HG03378 (cell line): ENCODE results near the gene LRRC71.

Experiments used
- ATAC-seq: cut with Tn5 transposase; IDR thresholded peaks from one replicate; pipeline ENCODE4 v1.9.1; 2021; ENCODE audit warnings: mild to moderate bottlenecking, moderate library complexity; ENCODE audit not compliant: unreplicated experiment

LRRC71 gene

DNA sequence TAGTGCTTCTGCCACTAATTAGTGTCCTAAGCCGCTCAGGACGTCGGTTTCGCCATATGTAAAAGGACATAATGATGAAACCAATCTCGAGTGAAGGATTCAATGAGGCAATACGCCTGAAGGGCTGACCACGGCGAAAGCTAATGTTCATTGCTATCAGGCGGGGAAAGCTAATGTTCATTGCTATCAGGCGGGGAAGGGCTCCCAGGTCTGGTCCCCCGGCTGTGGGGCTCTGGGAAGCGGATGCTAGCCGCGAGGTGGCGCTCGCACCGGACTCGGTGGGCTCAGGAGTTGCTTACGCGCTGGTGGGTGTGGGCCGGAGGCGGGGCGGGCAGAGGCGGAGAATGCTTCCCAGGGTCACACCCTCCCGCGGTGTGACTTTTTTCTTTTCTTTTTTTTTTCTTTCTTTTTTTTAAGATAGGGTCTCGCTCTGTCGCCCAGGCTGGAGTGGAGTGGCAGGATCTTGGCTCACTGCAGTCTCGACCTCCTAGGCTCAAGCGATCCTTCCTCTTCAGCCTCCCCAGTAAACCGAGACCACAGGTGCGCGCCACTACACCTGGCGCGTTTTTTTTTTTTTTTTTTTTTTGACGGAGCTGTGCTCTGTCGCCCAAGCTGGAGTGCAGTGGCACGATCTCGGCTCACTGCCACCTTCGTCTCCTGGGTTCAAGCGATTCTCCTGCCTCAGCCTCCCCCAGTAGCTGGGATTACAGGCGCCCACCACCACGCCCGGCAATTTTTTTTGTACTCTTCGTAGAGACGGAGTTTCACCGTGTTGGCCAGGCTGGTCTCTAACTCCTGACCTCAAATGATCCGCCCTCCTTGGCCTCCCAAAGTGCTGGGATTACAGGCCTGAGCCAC lies 28.0 kb upstream of the LRRC71 start:
- ATAC-seq, result peak; percentile 62

DNA sequence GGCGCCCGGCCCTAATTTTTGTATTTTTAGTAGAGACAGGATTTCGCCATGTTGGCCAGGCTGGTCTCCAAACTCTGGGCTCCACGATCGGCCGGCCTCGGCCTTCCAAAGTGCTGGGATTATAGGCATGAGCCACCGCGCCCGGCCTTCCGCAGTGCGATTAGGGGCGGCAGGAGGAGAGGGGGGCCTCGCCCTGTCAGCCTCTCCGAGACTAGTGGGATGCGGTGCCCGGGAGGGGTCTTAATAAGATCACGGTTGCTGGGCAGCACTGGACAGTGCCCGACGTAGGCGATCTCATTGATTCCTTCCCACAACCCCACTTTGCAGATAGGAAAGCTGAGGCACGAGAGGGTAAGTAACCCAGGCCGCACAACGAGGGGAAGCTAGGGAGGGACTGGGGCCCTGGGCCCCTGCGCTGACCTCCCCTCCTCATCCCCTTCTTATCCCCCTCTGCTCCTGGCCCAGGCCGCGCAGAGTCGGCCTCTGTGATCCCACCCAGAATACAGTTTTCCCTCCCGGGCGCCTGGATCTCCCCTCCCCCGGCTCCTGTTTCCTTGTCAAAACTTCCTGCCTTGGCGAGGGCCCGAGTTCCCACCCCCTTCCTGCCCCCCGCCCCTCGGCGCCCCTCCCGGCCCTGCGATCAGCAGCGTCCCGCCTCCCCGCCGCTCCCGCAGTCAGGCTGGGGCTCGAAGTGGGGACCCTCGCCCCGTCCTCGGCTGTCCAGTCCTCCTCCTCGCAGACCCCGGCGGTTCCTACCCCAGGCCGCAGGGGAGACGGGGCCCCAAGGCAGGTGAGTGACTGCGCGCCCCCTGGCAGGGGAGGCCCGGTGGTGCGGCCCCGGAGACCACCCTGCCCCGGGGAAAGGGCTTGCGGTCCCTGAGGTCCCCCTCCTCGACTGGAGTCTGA lies 27.1 kb upstream of the LRRC71 start, which contains the start of gene PEAR1:
Gene PEAR1 (plus strand): TSS at position 671 of the 906 bp plus-strand sequence. CDS start 10,209 bp downstream, outside the sequence.
- ATAC-seq, result no peak

DNA sequence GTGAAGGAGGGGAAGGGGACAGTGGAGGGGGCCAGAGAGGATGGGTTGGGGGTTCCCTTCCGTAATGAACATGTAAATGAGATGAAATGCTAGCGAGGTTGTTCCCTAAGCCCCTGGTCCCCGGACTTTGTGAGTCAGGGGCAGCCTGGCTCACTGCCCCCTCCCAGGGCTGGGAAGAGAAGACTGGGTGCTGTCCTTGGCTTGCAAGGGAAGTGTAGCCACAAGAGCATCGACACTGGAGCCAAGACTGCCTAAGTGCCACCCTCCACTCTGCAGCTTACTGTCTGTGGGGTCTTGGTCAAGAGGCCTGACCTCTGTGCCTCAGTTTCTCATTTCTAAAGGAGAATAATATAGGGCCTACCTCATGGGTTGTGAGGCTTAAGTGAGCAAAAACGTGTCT lies 26.4 kb upstream of the LRRC71 start:
- ATAC-seq, result no peak

DNA sequence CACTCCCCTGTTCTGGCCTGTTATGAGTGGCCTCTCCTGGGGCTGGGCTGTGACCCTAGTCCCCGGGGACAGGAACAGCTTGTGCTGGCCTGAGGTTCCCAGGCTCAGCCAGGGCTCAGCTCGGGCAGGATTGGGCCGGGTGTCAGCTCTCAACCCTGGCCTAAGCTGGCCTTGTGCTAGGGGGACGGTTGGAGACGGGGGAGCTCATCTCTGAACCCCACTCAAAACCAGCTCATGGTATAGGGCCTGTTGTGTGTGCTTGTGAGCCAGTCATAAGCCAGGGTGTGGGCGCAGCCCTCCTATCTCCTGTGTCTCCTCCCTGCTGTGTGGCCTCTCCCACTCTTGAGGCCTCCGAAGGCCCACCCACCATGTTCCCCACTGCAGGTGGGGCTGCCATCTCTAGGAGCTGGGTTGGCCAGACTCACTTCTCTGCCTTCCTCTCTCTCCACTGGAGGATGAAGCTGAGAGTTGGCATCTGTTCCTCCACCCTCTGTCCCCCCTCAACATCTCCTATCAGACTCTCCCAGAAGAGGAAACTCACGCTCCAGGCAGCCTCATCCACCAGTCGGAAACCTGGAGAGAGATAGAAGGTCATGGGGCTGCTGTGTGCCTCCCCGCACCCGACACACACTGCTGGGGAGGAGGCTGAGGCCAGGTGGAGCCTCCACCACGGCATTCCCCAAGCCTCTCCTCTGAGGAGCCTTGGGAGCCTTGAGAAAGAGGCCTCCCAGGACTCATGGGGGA lies 25.5 kb upstream of the LRRC71 start:
- no peak for ATAC-seq

DNA sequence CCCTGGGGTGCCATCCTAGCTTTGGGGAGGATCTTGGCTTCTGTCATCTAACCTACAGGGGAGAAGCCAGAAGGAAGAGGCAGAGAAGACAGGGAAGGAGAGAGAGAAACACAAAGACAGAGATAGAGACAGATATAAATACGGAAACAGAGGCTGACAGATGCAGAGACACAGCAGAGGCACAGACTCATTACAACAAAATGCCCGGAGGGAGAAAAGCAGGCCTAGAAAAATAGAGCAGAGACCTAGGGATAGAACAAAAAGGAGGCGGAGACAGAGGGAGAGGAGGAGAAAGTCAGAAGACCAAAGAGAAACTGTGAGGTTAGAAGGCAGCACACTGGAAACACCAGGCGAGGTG lies 25.0 kb upstream of the LRRC71 start:
- no peak for ATAC-seq

DNA sequence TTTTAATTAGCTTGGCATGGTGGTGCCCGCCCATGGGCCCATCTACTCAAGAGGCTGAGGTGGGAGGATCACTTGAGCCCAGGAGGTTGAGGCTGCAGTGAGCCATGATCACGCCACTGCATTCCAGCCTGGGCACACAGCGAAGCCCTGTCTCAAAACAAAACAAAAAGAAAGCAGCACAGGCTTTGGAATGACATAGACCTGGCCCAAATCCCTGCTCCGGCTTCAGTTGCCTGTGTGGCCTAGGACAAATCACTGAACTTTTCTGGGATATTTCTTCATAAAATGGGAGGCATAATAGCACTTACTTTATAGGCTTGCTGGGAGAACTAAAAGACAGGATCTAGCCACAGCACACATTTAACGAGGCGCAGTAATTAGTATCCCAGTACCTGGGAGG lies 24.5 kb upstream of the LRRC71 start:
- no peak for ATAC-seq

DNA sequence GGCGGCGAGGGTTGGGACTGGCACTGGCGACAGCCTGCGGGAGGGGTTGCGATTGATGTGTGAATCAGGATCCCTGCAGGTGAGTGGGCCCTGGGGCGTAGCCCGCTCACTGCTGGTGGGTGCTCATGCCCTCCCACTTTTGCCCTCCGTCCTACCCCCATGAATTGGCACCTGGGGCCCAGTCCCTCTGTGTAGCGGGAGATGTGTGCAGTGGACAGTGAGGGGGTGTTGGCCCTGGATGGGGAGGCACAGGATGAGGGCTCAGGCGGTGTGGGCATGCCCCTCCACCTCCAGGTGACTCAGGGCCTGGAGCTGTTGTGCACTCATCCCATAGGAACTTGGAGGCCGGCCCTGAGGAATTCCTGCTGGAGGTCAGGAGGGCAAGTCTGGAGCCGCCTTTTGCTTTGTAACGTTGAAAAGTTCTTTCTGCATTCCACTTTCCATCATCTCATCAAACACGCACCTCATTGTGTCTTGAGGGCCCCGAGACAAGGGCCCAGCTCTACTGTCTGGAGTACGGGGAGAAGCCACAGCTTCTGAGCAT lies 23.9 kb upstream of the LRRC71 start:
- ATAC-seq, result no peak

DNA sequence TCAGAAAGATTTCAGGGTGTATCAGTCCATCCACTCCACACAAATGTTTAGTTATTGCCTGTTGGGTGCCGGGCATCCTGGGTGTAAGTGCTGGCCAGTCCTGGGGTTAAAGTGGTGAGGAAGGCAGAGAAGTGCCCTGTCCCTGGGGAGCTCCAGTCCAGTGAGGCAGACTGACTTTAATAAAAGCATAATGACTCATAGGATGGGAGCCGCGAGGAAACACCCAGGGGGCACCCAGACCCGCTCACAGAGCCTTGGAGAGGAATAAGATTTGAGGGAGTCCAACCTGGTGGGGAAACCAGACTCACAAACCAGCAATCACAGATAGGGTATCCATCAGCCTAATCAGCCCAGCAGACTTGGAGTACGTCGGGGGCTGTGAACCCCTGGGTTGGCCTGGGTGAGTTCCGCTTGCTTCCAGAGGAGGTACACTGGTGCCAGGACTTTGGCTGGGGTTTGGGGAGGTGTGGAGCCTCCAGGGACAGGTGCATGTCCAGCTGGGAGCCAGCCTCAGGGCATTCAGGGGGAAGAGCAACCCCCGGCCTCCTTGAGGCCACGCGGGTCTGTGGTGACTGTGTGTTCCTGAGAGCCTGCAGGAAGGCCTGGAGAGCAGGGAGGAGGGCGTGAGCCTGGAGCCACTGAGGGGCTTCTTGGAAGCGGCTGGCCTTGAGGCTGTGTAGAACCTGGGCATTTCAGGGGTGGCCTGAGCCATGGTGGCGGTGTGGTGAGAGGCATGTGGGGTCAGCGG lies 23.2 kb upstream of the LRRC71 start:
- no peak for ATAC-seq

DNA sequence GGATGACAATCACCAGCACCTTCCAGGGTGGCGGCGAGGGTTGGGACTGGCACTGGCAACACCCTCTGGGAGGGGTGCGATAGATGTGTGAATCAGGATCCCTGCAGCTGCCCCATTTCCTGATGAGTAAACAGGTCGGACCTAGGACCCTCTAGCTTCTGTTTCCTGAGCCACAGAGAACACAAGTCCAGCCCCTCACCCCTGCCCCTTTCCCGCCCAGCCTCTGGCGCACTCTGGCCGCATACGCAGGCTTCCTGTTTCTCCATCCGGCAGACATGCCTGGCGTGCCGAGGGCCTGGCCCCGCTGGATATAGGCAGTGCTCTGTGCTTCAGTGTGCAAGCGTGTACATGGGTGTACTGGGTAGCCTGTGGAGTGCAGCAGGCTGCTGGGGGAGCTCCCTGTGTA lies 22.3 kb upstream of the LRRC71 start:
- no peak for ATAC-seq

DNA sequence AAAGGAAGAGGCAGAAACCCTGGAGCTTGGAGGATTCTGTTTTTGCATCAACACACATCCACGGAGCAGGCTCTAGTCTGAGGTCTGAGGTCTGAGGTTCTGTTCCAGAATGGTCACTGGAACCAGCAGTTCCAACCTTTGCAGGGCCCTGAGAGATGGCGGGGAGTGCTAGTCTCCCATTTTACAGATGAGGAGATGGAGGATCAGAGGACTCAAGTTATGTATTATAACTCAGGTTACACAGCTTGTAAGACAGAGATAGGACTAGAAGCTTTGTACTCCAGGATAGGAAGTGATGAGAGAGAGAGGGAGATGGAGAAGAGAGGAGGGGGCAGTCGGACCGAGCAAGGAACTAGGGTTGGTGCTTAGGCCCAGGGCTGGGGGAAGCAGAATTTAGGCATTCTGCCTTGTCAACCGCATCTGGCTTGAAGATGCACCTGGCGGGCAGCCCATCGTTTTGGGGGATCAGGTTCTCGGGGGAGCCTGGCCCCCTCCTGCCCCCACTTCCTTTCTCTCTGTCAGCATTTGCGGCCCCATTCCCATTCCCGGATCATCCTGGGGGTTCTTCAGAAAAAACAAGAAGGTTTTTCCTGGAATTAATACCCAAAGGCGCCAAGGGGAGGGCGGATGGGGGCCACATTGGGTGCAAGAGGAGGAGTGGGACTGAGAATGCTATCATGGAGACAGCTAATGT lies 21.3 kb upstream of the LRRC71 start:
- ATAC-seq, result no peak

DNA sequence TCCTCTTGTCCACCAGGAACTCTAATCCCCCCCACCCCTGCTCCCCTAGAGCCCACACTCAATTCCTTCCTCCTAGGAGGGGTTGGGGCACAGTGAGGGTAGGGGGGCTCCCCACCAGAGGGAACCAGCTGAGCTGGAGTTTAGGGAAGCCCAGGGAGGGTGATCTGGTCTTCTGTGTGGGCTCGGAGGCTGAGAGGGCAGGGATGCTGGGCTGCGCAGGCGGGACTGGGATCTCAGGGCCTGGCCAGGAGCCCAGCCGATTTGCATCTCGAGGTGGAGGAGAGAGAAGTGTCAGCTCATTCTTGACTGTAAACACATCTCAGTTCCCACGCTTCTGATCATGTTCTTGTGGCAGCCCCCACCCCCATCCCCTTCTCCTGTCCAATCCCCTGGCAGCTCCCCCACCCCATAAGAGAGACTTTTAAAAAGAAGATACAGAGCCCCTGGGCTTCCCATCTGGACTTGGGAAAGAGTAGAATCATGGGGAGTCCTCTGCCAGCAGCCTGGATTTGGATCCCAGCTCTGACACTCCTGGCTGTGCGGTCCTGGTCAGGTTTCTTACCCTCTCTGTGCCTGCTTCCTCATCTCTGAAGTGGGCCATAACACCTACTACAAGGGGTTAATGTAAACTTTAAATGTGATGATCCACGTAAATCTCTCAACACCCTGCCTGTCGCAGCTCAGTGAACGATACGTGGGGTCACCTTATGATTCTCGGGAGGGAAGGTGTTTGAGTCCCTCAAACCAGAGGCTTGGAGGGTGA lies 20.3 kb upstream of the LRRC71 start:
- ATAC-seq, result no peak

DNA sequence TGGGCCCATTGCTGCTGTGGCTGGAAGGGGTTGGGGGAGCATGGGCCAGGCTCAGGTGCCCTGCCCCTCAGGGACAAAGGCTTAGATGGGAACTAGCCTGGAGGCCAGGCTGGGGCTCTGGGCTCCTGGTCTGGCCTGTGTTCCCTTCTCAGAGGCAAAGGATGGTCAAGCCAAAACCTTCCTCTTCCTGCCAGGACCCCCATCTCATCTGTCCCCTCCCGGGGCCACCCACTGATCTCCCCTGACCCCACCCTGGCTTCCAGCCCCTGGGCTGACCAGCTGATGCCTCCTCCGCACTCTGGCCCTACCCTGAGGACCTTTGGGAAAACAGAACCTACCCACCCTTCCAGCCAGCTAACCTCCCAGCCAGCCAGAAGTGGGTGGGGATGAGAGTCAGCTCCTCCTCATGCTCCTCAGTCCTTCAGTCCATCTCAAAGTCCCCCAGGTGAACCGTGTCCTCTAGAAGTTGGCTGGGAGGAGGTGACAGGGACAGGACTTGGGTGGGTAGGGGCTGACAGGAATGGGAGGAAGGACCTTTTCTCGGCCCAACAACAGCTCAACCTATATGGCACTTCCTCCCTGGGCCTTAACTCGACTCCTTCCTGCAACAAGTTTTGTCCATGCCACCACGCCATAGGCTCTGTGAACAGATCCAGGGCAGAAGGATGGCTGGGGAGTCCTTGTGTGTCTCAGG lies 19.4 kb upstream of the LRRC71 start:
- ATAC-seq, result no peak

DNA sequence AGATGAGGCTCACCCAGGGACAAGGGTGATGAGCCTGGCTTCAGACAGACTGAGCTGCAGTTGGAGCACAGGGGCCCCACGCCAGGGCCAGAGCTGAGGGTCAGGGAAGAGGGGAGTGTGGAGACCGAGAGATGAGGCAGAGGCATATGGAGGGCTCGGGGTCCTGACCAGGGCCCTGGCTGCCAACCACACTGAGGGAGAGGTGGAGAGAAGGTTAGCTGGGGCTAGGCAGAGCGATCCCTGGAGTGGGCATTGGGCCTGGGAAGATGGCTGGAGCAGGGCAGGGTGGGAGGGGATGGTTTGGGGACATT lies 18.9 kb upstream of the LRRC71 start:
- no peak for ATAC-seq

DNA sequence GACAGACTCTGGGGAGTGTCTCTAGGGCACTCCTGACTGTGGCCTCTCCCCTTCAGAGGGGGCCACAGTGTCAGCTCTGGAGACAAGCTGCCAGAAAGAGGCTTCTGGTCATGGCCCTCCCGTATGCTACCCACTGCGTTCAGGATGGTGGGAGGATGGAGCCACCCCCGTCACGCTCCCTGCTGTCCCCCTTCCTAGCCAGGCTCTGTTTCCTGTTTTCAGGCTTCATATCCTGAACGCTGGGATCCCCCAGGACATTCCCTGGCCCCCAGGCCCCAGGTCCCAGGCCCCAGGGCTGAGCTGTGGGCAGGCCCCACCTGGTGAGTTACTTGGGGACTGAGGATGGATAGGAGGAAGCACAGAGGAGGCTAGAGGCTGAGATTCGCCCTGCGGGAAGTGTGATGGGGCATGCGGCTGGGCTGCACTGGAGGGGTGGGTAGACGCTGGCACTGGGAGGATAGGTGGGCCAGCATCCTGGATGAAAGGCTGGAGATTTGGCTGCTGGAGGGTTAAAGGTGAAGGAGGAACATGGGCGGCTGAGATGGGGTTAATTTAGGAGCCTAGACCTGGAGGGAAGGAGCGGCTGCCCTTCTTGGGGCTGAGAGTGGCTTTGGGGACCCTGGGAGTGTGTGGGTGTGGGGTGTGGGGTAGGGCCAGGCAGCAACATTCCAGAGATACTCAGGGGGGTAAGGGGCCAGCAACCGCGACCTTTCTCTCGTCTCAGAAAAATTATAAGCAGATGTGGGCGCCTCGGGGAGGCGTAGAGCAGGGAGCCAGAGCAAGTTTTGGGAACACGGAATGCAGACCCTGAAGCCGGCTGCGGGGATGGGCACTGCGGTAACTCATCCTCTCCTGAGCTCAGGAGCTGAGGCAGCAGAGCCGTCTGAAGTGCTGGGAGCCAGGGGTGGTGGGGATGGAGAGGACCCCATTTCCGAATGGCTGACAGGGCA lies 18.2 kb upstream of the LRRC71 start:
- no peak for ATAC-seq

DNA sequence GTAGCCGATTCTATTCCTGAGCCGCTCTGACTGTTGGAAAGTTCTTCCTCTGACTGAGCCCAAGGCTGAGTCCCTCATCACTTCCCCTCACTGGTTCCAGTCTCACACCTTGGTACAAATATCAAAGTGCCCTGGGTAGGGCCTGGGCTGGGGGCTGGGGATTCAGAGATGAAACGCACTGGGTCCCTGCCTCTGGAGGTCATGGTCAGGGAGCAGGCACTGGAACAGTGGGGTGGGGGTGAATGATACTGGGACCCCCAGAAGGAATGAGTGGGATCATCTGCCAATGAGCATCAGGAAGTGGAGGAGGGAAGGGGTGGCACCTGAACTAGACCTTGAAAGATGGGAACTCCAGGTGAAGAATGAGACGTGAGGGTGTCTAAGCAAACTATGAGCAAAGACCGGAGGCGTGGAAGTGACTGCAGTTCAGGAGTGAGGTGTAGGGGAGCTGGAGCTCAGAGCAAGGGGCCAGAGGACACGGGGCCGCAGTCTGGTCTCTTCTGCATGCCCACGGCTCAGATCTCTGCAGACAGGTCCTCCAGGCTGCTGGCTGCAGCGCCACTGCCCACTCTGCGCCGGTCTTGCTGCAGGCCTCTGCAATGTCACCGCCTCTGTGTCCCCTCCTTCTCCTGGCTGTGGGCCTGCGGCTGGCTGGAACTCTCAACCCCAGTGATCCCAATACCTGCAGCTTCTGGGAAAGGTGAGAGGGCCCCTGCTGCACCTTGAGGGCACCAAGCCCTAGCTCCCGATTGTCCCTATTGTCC lies 16.9 kb upstream of the LRRC71 start:
- no peak for ATAC-seq

DNA sequence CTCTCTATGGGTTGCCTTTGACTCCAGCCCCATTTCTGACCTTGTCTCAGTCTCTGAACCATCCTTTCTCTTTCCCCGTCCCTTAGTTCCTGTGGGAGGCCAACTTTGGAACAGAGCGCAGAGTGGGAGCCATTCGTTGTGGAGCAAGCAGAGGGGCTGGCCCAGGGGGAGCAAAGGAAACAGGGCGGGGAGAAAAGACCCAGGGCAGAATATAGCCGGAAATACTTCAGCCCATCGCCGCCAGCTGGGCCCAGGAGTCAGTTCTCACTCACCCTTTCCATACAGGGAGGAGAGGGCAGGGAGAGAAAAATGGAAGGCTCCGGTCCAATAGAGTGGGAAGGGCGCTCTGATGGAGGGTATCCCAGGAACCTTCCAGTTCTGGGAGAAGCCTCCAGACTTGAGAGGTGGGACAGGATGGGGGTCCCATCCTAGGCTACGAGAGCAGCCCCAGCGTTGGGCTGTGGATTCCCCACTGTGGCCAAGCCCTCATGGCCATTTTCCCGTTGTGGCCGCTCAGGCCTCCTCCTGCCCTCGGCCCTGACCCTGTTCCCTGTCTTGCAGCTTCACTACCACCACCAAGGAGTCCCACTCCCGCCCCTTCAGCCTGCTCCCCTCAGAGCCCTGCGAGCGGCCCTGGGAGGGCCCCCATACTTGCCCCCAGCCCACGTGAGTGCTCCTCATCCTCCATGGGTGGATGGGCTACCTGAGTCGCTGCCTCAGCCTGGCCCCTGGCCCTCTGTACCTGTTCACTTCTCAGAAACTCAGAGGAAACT lies 16.1 kb upstream of the LRRC71 start:
- no peak for ATAC-seq
